Activated CD4-positive, alpha-beta T cell treated with anti-CD3 and anti-CD28 coated beads, Interleukin-2, amount 50 U/mL, for 16 hours (primary cell): ENCODE results near the gene NOTCH3.

Experiments used
- DNase-seq: peaks from one replicate; pipeline ENCODE4 v3.0.0-alpha.2; 2020

The NOTCH3 gene

DNA sequence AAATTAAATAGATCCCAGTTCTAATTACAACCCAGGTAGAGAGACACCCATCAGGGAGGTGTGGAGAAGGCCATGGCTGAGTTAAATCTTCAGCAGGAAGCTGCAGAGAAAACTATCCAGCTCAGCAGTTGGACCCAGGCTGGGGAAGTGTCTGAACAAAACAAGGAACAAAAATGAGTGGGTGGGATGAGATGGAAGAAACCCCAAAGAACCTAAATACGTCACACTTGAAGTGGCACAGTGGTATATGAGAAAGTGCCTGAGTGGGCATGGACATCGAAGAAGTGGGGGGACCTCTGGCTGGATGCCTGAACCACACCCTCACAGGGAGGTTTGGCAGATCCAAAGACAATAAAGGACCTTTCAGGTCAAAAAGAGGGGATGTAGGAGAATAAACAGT is 35.0 kb upstream of the NOTCH3 start:
- no peak for DNase-seq

GRCh38 chr19:15234431-15235130 is 33.8 kb upstream of the NOTCH3 start:
- no peak for DNase-seq

GRCh38 chr19:15231271-15231670 is 30.5 kb upstream of the NOTCH3 start:
- no peak for DNase-seq

GRCh38 chr19:15227261-15227660 is 26.5 kb upstream of the NOTCH3 start:
- no peak for DNase-seq

- no peak for DNase-seq
These were observed 25.0 kb upstream of the NOTCH3 start for GRCh38 chr19:15225760-15226159.

GRCh38 chr19:15223649-15224361 is 23.0 kb upstream of the NOTCH3 start:
- no peak for DNase-seq

- peak; percentile 87 for DNase-seq
These were observed 22.2 kb upstream of the NOTCH3 start for GRCh38 chr19:15222738-15223648.

- DNase-seq: no peak
These were observed 20.0 kb upstream of the NOTCH3 start for GRCh38 chr19:15220833-15221232.

DNA sequence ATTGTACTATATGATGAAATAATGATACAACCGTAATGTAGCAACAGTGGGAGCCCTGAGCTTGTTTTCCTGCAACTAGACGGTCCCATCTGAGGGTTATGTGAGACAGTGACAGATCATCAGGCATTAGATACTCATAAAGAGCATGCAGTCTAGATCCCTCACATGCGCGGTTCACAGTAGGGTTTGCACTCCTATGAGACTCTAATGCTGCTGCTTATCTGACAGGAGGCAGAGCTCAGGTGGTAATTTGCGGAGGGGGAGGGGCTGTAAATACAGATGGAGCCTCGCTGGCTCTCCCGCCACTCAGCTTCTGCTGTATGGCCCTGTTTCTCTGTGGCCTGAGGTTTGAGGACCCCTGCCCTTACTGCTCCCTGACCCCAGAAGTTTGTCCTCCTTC is 17.7 kb upstream of the NOTCH3 start:
- DNase-seq: no peak

GRCh38 chr19:15216363-15216762 is 15.6 kb upstream of the NOTCH3 start:
- no peak for DNase-seq

DNA sequence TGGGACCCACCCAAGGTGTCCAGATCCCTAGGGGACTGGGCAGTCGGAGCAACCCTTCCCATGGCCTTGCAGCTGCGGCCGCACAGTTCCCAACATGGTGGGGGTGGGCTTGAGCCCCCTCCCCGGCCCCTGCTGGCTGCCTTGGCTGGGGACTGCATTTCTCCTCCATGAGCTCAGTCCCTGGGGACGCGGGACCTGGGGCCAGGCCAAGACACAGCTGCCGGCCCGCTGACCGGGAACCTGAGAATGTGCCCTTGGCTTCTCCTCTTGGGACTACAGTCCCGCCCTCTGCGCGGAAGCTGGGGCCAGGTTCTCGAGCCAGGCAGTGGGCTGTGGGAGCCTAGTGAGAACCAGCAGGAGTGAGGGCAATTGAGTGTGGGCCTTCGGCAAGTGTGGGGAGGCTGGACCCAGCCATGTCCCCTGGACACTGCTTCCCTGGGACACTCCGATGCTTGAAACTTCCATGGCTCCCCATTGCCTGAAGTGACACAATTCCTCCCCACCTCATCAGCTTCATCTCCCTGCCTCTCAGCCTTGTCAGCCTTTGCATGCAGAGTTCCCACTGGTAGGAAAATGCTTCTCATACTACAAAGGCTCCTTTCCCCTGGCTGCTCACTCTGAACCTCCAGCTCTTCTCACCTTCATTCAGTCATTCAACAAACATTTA is 13.1 kb upstream of the NOTCH3 start:
- DNase-seq: no peak

- no peak for DNase-seq
These were observed 11.9 kb upstream of the NOTCH3 start for GRCh38 chr19:15212711-15213110.

DNA sequence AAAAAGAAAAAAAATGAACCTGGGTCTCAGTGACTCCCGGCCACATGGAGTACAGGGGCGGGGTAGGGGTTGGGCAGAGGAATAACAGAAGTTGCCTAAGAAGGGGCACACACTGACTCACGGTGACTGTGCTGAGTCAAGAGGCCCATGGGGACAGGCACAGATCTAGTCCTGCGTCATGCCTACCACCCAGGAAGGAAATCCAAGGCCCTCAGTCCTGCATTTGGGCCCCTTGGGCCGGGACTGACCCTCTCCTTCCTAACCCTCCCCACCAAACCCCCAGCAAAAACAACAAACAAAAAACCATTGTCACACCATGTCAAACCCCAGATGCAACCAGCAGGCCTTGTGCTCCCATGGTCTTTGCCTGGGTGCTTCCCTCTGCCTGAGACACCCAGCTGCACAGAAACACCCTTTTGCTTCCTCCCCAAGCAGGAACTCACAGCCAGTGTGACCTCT is 9.6 kb upstream of the NOTCH3 start:
- DNase-seq: no peak

DNA sequence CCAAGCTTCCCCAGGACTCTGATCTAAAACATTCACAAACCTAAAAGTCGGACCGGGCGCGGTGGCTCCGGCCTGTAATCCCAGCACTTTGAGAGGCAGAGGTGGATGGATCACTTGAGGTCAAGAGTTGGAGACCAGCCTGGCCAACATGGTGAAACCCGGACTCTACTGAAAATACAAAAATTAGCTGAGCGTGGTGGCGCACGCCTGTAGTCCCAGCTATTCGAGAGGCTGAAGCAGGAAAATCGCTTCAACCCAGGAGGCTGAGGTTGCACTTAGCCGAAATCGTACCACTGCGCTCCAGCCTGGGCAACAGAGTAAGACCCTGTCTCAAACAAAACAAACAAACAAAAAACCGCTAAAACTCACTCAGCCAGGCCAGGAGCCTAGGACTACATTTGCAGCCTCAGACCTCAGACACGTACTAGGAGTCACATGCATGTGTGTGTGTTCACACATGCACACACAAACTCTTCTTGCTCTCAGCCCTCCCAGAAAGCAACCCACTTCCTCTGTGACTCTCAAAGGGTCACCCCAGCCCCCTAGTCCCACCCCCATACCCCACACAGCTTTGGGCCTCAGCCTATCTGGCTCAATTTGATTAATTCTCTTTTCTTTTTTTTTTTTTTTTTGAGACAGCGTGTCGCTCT is 704 bp upstream of the NOTCH3 start:
- no peak for DNase-seq

DNA sequence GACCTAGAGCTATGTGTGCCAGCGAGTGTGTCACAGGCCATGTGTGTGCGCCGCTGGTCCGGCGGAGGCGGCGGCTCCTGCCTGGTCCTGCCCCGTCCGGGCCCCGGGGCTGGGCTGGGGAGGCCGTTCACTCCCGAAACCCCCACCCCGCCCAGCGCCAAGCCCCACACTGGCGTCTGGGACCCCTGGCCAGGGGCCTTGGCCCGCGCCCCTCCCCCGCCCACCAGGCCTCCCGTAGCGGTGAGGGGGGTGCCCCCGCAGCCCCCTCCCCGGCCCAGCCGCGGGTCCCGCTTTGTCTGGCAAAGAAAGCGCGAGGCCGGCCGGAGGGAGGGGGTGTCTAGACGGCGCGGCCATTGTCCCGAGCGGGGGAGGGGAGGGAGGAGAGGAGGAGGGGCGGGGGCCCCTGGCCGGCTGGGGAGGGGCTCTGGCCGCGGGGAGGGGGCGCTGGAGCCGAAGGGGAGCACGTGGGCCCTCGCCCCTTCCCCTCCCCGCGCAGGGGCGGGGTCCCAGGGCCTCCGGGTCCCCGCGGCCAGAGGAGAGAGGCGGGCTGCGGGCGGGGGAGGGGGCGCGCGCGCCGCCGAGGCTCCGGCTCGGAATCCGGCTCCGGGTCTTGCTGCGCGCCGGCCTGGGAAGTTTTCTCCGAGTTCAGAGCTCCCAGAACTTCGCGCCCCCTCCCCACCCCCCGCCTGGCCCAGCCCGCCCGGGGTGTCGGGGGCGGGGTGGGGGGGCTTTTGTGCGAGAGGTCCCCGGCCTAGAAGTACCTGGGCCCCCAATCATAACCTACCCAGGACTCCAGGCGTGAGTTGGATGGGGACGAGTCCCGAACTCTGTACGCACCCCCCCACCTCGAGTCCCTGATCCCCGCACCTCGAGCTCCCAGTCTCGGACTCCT is 888 bp downstream of the NOTCH3 start:
- no peak for DNase-seq

GRCh38 chr19:15198951-15199660 is 1.7 kb downstream of the NOTCH3 start:
- DNase-seq: no peak

- no peak for DNase-seq
These were observed 2.9 kb downstream of the NOTCH3 start for GRCh38 chr19:15197942-15198341.

DNA sequence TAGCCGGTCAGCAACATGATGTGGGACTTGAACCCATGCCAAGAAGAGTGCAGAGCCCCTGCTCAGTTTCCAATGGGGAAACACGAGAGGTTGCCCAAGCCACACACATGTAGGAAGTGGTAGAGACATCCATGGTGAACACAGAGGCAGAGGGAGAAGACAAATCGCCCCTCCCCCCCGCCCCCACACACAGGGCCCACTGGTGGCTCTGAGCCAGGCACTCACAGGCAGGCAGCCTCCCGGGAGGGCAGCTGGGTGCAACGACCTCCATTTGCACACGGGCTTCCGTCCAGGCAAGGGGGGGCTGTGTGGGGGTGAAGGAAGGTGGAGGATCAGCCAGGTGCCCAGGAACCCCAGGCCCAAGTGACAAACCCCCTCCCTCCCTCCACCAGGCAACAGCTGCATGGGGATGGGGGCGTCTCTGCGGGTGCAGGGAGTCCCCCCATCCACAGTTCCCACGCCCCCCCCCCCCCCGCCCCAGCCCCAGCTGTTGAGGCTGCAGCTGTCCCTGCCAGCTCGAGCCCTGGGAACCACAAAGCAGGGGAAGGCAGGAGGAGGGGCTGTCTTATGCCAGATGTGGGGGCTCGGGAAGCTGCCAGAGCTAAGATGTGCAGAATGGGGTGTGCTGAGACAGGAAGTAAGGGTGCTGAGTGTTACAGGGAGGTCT is 3.4 kb downstream of the NOTCH3 start:
- DNase-seq: no peak

GRCh38 chr19:15196360-15197005 is 4.3 kb downstream of the NOTCH3 start:
- DNase-seq: no peak
